ENCODE measurements around the gene NAGS.
"Not testable (repeated sequence)": the region's sequence is repeated elsewhere in the genome, so short reads cannot be mapped to it uniquely, and the experiment has no call there.

The NAGS gene, protein sequence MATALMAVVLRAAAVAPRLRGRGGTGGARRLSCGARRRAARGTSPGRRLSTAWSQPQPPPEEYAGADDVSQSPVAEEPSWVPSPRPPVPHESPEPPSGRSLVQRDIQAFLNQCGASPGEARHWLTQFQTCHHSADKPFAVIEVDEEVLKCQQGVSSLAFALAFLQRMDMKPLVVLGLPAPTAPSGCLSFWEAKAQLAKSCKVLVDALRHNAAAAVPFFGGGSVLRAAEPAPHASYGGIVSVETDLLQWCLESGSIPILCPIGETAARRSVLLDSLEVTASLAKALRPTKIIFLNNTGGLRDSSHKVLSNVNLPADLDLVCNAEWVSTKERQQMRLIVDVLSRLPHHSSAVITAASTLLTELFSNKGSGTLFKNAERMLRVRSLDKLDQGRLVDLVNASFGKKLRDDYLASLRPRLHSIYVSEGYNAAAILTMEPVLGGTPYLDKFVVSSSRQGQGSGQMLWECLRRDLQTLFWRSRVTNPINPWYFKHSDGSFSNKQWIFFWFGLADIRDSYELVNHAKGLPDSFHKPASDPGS

DNA sequence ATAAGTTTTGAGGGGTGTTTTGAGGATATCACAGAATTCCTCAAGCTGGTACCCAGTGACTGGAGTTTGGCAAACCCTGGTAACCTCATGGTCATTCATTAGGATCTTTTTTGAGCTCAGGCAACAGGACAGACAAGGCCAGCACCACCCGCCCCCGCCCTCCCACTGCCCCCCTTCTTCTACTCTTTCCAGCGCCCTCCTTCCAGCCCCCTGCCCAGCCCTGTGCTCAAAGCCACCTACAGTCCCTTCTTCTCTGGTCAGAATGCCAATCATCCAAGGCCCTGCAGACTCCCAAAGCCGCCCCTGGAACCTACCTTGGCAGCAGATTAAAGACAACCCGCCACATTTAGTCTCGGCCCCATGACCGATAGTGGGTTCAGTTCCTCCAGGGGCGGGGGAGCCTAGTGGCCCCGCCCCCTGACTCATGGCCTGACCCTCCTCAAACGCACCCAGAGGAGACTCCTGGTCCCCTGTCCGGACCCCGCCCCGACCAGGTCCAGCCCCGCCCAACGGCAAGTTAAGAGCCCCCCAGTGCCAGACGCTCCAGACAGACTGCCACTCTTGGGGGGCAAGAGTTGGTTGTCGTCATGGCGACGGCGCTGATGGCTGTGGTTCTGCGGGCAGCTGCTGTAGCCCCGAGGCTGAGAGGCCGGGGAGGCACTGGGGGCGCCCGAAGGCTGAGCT, at the start of gene NAGS:
NAGS (plus strand) TSS at position 546 of the 684 bp plus-strand sequence; CDS start at position 588, 42 bp downstream.
- TF ChIP-seq GATA1 (IDR thresholded peaks at IDR 0.05; ENCODE audit: low read depth, low read length), result no peak
- no peak for TF ChIP-seq POLR2A (IDR thresholded peaks at IDR 0.05; ENCODE audit: low read length)
- peak; percentile 70 to 71 for DNase-seq

DNA sequence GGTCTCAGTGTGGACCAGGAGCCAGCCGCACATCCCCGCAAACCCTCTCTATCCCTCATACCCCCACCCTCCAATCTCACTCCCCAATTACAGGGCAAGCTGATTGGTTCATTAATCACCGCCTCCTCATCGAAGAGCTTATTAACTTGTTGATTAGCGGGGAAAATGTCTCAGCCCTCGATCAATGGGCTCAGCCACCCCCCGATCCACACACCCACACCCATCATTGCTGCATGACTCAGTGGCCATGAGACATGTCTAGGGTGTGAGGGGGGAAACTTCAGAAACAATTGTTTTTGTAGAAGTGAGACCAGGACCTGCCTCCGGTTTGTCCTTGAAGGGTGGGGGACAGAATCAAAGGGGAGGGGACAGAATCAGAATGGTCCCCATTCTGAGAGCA, 48.2 kb upstream of the NAGS start:
- DNase-seq, result no peak
- TF ChIP-seq POLR2A (IDR thresholded peaks at IDR 0.05; ENCODE audit: low read length) (no peak), GATA1 (IDR thresholded peaks at IDR 0.05; ENCODE audit: low read depth, low read length) (no peak)

DNA sequence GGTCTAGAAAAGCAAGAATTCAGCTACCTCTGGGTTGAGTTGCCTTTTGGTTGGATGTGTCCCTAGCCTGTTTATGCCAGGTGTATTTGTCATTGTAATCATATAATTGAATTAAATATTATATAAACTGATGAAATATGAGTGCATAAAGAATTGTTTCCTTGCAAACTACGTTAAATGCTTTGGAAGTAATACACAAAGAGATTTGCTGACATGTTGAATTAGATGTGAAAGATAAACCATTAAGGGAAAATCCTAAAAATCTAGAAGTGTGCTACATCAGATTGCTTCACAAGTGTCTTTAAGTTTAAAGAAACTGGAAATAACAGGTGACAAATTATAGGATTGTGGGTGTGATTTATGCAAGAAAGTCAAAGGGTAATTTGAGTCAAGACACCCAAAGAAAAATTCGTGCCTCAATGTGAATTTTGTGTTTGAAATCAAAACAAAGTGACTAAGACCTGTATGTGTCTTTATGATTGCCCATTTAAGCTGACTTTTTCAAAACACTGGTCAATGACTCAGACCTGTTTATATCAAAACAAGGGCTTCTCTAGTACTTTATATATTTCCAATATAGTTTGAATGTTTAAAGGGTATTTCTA, 45.6 kb upstream of the NAGS start:
- DNase-seq, result no peak
- no peak for TF ChIP-seq POLR2A (IDR thresholded peaks at IDR 0.05; ENCODE audit: low read length)
- no peak for TF ChIP-seq GATA1 (IDR thresholded peaks at IDR 0.05; ENCODE audit: low read depth, low read length)

DNA sequence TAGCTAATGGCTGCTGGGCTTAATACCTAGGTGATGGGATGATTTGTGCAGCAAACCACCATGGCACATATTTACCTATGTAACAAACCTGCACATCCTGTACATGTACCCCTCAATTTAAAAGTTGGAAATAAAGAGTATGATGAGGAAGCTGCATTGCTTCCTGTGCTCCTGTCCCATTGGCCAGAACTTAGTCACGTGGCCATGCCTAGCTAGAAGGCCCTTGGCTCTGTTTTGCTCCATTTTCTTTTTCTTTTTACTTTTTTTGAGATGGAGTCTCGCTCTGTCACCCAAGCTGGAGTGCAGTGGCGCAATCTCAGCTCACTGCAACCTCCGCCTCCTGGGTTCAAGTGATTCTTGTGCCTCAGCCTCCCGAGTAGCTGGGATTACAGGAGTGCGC, 43.1 kb upstream of the NAGS start:
- not testable (repeated sequence) for DNase-seq

DNA sequence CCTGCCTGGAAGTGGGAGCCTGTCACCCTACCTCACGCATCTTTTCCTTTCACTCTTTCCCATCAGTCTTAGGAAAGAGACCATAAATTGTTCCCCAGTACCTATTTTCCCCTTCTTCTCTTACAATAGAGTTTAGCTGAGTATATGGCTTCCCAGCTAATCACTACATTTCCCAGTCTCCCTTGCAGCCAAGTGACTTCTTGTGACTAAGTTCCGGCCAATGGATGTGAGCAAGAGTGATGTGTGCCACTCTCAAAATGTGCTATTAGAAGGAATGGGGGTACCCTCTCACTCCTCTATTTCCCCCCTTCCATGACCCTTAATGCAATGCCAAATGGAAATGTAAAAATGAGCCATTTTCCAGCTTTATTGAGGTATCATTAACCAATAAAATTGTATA, 42.5 kb upstream of the NAGS start:
- DNase-seq, result no peak

DNA sequence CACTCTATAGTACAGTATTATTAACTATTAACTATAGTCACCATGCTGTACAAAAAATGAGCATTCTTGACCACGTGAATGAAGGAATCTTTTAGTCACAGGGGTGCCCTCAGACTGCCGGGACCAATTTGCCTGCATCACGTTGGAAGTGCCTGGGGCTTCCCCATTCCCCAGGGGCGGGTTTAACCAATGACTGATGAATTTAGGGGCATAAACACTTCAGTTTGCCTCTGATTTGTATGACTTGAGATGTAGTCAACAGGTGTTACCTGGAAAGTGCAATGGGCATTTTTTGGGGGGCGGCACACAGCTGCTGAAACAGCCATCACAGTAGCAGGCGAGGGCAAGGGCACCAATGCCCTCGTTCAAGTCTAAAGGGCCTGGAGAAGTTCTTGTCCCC, 41.9 kb upstream of the NAGS start:
- no peak for DNase-seq
- no peak for TF ChIP-seq GATA1 (IDR thresholded peaks at IDR 0.05; ENCODE audit: low read depth, low read length)
- no peak for TF ChIP-seq POLR2A (IDR thresholded peaks at IDR 0.05; ENCODE audit: low read length)

More for the DNA sequence above, 42.5 kb upstream of the NAGS start:
- TF ChIP-seq GATA1 (IDR thresholded peaks at IDR 0.05; ENCODE audit: low read depth, low read length) (no peak), POLR2A (IDR thresholded peaks at IDR 0.05; ENCODE audit: low read length) (no peak)

DNA sequence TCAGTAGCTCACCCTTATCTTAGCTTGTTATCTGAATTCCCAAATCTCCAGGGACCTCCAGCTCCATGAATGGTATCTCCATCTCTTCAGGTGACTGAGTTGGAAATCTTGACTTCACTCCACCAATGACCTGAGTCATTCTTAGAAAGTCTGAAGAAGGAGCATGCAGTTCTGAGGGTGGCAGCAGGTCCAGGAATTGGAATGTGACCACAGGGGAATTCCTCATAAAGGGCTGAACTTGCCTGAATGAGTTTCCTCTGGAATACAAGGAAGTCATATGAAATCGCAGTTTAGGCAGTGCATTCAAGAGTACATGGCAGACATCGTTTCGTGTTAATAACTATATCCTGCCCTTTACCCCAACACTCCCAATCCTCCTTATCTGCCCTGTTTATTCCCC, 38.1 kb upstream of the NAGS start:
- DNase-seq, result no peak
- TF ChIP-seq GATA1 (IDR thresholded peaks at IDR 0.05; ENCODE audit: low read depth, low read length) (no peak), POLR2A (IDR thresholded peaks at IDR 0.05; ENCODE audit: low read length) (no peak)

DNA sequence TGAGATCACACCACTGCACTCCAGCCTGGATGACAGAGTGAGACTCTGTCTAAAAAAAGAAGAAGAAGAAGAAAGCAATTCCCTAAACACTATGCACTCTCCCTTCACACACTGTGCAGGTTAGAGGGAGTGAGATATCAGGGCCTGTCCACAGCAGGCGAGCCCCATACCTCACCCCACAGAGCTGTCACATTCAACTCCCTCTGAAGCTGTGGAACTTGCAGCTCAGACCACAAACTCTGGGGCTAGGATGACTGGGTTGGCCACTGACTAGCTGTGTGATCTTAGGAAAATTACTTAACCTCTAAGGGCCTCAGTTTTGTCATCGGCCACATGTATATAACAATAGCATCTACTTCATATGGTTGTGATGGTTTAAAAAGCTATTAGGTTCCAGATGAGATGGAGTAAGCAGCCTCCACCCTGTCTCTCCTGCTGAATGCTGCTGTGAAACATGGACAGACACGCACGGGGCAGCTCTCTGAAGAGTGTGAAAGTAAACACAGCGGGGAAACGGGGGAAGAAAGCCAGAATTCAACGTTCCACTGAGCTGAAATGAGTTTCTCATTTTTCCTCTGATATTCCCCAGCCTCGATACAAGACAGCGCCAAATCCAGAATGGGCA, 37.1 kb upstream of the NAGS start:
- no peak for DNase-seq
- TF ChIP-seq GATA1 (IDR thresholded peaks at IDR 0.05; ENCODE audit: low read depth, low read length) (no peak), POLR2A (IDR thresholded peaks at IDR 0.05; ENCODE audit: low read length) (no peak)

DNA sequence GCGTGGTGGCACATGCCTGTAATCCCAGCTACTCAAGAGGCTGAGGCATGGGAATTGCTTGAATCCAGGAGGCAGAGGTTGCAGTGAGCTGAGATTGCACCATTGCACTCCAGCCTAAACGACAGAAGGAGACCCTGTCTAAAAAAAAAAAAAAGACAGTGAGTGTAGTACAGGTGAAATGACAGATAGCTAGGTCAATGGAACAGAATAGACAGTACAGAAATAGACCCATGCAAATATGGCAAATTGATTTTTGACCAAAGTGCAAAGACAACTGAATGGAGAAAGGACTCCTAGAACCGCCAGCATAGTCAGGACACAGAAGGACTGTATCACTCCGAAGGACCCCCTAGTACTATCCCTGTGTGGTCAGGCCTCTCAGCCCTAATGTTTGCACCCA, 34.1 kb upstream of the NAGS start:
- TF ChIP-seq GATA1 (IDR thresholded peaks at IDR 0.05; ENCODE audit: low read depth, low read length) (no peak), POLR2A (IDR thresholded peaks at IDR 0.05; ENCODE audit: low read length) (no peak)
- DNase-seq, result no peak

DNA sequence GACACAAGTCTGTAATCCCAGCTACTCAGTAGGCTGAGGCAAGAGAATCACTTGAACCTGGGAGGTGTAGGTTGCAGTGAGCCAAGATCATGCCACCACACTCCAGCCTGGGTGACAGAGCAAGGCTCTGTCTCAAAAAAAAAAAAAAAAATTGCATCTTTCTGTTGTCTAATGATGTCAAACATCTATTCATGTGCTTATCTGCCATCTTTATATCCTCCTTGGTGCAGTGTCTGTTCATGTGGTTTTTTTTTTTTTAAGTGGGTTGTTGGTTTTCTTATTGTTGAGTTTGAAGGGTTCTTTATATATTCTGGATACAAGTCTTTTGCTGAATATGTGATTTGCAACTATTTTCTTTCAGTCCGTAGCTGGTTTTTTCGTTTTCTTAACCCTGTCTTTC, 33.0 kb upstream of the NAGS start:
- not testable (repeated sequence) for DNase-seq

DNA sequence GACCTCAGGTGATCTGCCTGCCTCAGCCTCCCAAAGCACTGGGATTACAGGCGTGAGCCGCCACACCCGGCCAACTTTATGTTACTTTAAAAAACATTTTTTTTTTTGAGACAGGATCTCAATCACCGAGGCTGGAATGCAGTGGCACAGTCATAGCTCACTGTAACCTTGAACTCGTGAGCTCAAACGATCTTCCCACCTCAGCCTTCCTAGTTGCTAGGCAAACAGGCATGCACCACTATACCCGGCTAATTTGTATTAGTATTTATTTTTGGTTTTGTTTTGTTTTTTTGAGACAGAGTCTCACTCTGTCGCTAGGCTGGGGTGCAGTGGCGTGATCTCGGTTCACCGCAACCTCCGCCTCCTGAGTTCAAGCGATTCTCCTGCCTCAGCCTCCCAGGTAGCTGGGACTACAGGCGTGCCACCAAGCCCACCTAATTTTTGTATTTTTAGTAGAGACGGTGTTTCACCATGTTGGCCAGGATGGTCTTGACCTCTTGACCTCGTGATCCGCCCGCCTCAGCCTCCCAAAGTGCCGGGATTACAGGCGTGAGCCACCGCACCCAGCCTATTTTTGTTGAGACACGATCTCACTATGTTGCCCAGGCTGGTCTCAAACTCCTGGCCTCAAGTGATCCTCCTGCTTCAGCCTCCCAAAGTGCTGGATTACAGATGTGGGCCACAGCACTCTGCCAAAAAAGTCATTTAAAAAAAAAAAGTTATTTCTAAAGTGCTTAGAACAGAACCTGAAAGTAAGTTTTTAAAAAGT, 31.8 kb upstream of the NAGS start:
- not testable (repeated sequence) for DNase-seq

DNA sequence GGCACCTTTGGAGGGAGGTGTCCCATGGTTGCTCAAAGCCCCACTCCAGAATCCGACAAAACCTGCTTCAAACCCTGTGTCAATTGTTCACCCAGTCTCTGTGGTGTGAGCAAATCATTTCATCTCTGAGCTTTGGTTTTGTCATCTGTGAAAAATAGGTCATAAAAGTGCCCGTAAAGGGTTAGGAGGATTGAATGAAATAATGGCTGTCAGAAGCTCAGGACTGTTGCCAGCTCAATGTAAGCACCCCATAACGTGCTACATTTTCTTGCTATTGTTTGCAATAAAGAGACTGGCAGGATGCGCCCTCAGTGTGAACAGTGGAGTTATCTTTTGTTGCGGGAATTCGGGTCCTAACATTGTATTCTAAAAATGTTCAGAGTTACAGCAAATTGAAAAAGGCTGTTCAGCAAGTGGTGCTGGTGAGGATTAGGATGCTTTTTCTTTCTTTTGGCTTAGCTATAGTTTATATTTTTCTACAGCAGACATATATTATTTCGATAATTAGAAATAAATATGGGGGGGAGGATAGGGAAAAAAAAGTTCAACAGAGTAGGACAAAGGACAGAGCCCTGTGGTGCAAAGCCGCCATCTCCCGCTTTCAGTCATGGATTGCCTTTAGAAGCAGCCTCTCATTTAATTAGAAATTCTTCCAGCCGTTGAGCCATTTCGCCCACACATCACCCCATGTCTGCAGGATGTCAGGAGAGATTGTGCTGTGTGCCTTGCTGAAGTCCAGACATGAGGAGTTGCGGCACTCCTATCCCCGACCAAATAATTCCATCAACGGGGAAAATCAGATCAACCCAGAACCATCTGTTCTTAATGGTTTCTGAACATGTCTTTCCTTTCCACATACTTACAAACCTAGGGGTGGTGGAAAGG, 29.8 kb upstream of the NAGS start:
- TF ChIP-seq GATA1 (IDR thresholded peaks at IDR 0.05; ENCODE audit: low read depth, low read length), result no peak
- no peak for TF ChIP-seq POLR2A (IDR thresholded peaks at IDR 0.05; ENCODE audit: low read length)
- no peak for DNase-seq

DNA sequence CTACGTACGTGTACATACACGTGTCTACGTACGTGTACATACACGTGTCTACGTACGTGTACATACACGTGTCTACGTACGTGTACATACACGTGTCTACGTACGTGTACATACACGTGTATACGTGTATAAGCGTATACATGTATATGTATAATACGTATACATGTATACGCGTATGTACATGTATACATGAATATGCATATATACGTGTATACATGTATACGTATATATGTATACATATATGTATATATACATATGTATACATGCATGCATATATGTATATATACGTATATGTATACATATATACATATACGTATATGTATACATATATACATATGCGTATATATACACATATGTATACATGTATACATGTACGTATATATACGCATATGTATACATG, 28.5 kb upstream of the NAGS start:
- no peak for DNase-seq
- no peak for TF ChIP-seq POLR2A (IDR thresholded peaks at IDR 0.05; ENCODE audit: low read length)

Measured in erythroblast (primary cell).